Lower leg skin (tissue), 3 donors: ENCODE results near the gene FNDC3B.

Experiments
- POLR2A ChIP-seq, 2 donors: fragments of 450-650 bp; IDR thresholded peaks; one replicate each; pipeline ENCODE4 v1.6.1; 2016 to 2017; ENCODE audit warnings: antibody characterized with exemption in 2 of 2, mild to moderate bottlenecking in 1 of 2, moderate library complexity in 1 of 2
- TF ChIP-seq, protein P1 (sequence below), 3 donors: fragments of 450-650 bp; IDR thresholded peaks; one replicate each; pipeline ENCODE4 v1.5.1; 2016; ENCODE audit warnings: antibody characterized with exemption in 3 of 3, mild to moderate bottlenecking in 3 of 3, moderate library complexity in 2 of 3

GRCh38 chr3:172362583-172362982 is 323.2 kb downstream of the FNDC3B start:
- TF ChIP-seq, protein P1, sequence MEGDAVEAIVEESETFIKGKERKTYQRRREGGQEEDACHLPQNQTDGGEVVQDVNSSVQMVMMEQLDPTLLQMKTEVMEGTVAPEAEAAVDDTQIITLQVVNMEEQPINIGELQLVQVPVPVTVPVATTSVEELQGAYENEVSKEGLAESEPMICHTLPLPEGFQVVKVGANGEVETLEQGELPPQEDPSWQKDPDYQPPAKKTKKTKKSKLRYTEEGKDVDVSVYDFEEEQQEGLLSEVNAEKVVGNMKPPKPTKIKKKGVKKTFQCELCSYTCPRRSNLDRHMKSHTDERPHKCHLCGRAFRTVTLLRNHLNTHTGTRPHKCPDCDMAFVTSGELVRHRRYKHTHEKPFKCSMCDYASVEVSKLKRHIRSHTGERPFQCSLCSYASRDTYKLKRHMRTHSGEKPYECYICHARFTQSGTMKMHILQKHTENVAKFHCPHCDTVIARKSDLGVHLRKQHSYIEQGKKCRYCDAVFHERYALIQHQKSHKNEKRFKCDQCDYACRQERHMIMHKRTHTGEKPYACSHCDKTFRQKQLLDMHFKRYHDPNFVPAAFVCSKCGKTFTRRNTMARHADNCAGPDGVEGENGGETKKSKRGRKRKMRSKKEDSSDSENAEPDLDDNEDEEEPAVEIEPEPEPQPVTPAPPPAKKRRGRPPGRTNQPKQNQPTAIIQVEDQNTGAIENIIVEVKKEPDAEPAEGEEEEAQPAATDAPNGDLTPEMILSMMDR (IDR thresholded peaks at IDR 0.05) = no peak
- no peak for TF ChIP-seq POLR2A (IDR thresholded peaks at IDR 0.05)
